Activated T-cell treated with anti-CD3 and anti-CD28 coated beads for 4 hours (primary cell): ENCODE results near the gene RAP1GAP2.
"Not testable (repeated sequence)": the region's sequence is repeated elsewhere in the genome, so short reads cannot be mapped to it uniquely, and the experiment has no call there.

Experiments
- DNase-seq: peaks from one replicate; pipeline ENCODE4 v3.0.0-alpha.2; 2020

The RAP1GAP2 gene

GRCh38 chr17:2815781-2816185 lies 19.5 kb downstream of the RAP1GAP2 start:
- no peak for DNase-seq

- DNase-seq: no peak
Measured at GRCh38 chr17:2816688-2817087, 20.4 kb downstream of the RAP1GAP2 start.

GRCh38 chr17:2819294-2819693 lies 23.1 kb downstream of the RAP1GAP2 start:
- DNase-seq: not testable (repeated sequence)

GRCh38 chr17:2819921-2820501 lies 23.8 kb downstream of the RAP1GAP2 start:
- DNase-seq: no peak

GRCh38 chr17:2821868-2822267 lies 25.6 kb downstream of the RAP1GAP2 start:
- no peak for DNase-seq

GRCh38 chr17:2822358-2822757 lies 26.1 kb downstream of the RAP1GAP2 start:
- DNase-seq: no peak

- DNase-seq: no peak
Measured at GRCh38 chr17:2825253-2825970, 29.2 kb downstream of the RAP1GAP2 start.

GRCh38 chr17:2828397-2829038 lies 32.3 kb downstream of the RAP1GAP2 start:
- peak; percentile 71 for DNase-seq

- no peak for DNase-seq
Measured at GRCh38 chr17:2830678-2831077, 34.4 kb downstream of the RAP1GAP2 start.

- DNase-seq: no peak
Measured at GRCh38 chr17:2835780-2836179, 39.5 kb downstream of the RAP1GAP2 start.

- DNase-seq: peak; percentile 27
Measured at GRCh38 chr17:2837147-2837561, 40.9 kb downstream of the RAP1GAP2 start.

- DNase-seq: no peak
Measured at GRCh38 chr17:2841606-2842005, 45.4 kb downstream of the RAP1GAP2 start.

- DNase-seq: no peak
Measured at GRCh38 chr17:2842464-2842863, 46.2 kb downstream of the RAP1GAP2 start.

- no peak for DNase-seq
Measured at GRCh38 chr17:2844416-2844815, 48.2 kb downstream of the RAP1GAP2 start.

- no peak for DNase-seq
Measured at GRCh38 chr17:2847381-2848333, 51.4 kb downstream of the RAP1GAP2 start.

GRCh38 chr17:2849327-2849670 lies 53.1 kb downstream of the RAP1GAP2 start:
- no peak for DNase-seq

GRCh38 chr17:2850991-2851390 lies 54.8 kb downstream of the RAP1GAP2 start:
- no peak for DNase-seq

GRCh38 chr17:2851615-2852014 lies 55.4 kb downstream of the RAP1GAP2 start:
- DNase-seq: no peak

GRCh38 chr17:2852221-2852620 lies 56.0 kb downstream of the RAP1GAP2 start:
- DNase-seq: no peak

GRCh38 chr17:2852729-2853282 lies 56.6 kb downstream of the RAP1GAP2 start:
- no peak for DNase-seq

GRCh38 chr17:2853283-2854142 lies 57.3 kb downstream of the RAP1GAP2 start:
- no peak for DNase-seq
